Body of pancreas (tissue), 4 donors: ENCODE measurements around the gene ZNF500.

Source experiments
- CTCF ChIP-seq, 7 experiments: fragments of 450-650 bp in 4 of 7; fragments of 200-600 bp in 3 of 7; sonication (generic) in 3 of 7; IDR thresholded peaks; one replicate each; pipeline ENCODE4 v1.5.1; 2016 to 2019; ENCODE audit warnings: antibody characterized with exemption in 7 of 7
- POLR2A ChIP-seq, 3 donors: fragments of 450-650 bp; IDR thresholded peaks; one replicate each; pipeline ENCODE4 v1.6.1; 2016; ENCODE audit warnings: antibody characterized with exemption in 3 of 3, mild to moderate bottlenecking in 2 of 3

DNA sequence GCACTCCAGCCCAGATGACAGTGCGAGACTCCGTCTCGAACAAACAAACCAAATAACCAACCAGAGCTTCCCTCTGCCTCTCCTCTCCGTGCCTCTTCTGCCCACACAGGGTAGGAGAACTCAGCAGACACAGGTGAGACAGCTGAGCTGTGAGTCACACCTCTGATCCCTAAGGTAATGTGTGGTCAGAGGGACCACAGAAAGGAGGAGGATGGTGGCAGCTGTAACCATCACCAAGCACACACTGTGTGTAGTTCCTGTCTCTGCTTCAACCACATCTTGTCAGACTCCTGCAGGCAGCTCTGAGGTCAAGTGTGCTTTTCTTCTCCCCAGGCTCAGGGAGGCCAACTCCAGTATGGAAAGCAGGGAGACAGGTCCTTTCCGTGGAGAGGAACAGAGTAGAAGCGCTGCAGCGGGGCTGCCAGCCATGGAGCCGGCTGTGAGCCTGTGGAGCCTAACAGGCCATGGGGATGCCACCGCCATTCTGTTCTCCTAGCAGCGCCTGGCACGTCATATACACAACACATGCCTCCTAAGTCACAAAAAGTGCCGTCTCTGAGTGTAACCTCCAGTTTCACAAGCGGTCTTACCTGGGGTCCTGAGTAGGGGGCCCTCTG is 66.5 kb downstream of the ZNF500 start:
- TF ChIP-seq CTCF (IDR thresholded peaks at IDR 0.05) (no peak), POLR2A (IDR thresholded peaks at IDR 0.05) (no peak)
